ENCODE measurements around the gene PTPRG. TPM values are rescaled to one million over a fixed set of nuclear protein-coding genes. Genes with fewer than 3 reads are reported as not detected.
A peak's percentile ranks its signal among the peaks of the same experiment; 100 is the strongest.

PTPRG gene
- total and polyA plus RNA-seq, 2 experiments from 2014 or later, result 24.4 to 131 TPM

GRCh38 chr3:61938878-61939549 is 377.6 kb downstream of the PTPRG start (continued):
- TF ChIP-seq ZNF462 (CRISPR knock-in tag; IDR thresholded peaks at IDR 0.05) (no peak), ZNF331 (CRISPR knock-in tag; IDR thresholded peaks at IDR 0.05; ENCODE audit: low read depth) (no peak), POLR2AphosphoS5 (IDR thresholded peaks at IDR 0.05; ENCODE audit: low read depth) (no peak)

- peaks cover 3% of the 10 kb centered on the region for H3K27me3 Mint-ChIP-seq (ENCODE audit: insufficient read depth, low read depth, poor library complexity)
- Histone ChIP-seq H2AFZ (no peak overlapping the region), H3K4me3 (no peak overlapping the region), H3K79me2 (replicated peaks; ENCODE audit: insufficient read depth) (peaks cover 63% of the 10 kb centered on the region), H3K27me3 (ENCODE audit: insufficient read depth) (no peaks in the 10 kb centered on the region), H3K4me1 (ENCODE audit: insufficient read depth) (peaks cover 35% of the 10 kb centered on the region), H3K9me2 (ENCODE audit: insufficient read depth) (peaks cover 4% of the 10 kb centered on the region; the same call in 1 of the 2 replicates), H3F3A (replicated peaks; ENCODE audit: low read depth) (no peaks in the 10 kb centered on the region), H3K36me3 (ENCODE audit: insufficient read depth) (no peaks in the 10 kb centered on the region), H4K20me1 (replicated peaks; ENCODE audit: insufficient read depth) (no peaks in the 10 kb centered on the region; the same call in 1 of the 2 replicates), H3K4me2 (no peak overlapping the region), H3K27ac (ENCODE audit: low read depth) (peak overlapping the region; percentile 8; the same call in 1 of the 2 replicates)
- 0 out of 2 replicates have a peak overlapping the region, but pooled peaks have one; percentile 13 for H3K27ac Mint-ChIP-seq
- peaks cover 64% of the 10 kb centered on the region for H3K4me1 Mint-ChIP-seq
- H3K9me3 Mint-ChIP-seq, result no peaks in the 10 kb centered on the region
- peaks cover 9% of the 10 kb centered on the region for H3K36me3 Mint-ChIP-seq (ENCODE audit: low read depth)
- no peak overlapping the region for H3K4me3 Mint-ChIP-seq
- ATAC-seq (no peak), DNase-seq (ENCODE audit: low spot score) (no peak)
- TF ChIP-seq, protein P1, sequence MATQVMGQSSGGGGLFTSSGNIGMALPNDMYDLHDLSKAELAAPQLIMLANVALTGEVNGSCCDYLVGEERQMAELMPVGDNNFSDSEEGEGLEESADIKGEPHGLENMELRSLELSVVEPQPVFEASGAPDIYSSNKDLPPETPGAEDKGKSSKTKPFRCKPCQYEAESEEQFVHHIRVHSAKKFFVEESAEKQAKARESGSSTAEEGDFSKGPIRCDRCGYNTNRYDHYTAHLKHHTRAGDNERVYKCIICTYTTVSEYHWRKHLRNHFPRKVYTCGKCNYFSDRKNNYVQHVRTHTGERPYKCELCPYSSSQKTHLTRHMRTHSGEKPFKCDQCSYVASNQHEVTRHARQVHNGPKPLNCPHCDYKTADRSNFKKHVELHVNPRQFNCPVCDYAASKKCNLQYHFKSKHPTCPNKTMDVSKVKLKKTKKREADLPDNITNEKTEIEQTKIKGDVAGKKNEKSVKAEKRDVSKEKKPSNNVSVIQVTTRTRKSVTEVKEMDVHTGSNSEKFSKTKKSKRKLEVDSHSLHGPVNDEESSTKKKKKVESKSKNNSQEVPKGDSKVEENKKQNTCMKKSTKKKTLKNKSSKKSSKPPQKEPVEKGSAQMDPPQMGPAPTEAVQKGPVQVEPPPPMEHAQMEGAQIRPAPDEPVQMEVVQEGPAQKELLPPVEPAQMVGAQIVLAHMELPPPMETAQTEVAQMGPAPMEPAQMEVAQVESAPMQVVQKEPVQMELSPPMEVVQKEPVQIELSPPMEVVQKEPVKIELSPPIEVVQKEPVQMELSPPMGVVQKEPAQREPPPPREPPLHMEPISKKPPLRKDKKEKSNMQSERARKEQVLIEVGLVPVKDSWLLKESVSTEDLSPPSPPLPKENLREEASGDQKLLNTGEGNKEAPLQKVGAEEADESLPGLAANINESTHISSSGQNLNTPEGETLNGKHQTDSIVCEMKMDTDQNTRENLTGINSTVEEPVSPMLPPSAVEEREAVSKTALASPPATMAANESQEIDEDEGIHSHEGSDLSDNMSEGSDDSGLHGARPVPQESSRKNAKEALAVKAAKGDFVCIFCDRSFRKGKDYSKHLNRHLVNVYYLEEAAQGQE (IDR thresholded peaks at IDR 0.05; ENCODE audit: unreplicated experiment), result no peak
- no peak for TF ChIP-seq CREB1 (CRISPR knock-in tag; IDR thresholded peaks at IDR 0.05; ENCODE audit: low read depth)
- no peak for TF ChIP-seq STAT1 (IDR thresholded peaks at IDR 0.05; ENCODE audit: unreplicated experiment)
- no peak for TF ChIP-seq ZNF331 (CRISPR knock-in tag; IDR thresholded peaks at IDR 0.05; ENCODE audit: low read depth)
Measured at GRCh38 chr3:61940236-61940635, 378.9 kb downstream of the PTPRG start.

Data from GM23338 (cell line).